HG03432 (cell line): ENCODE data around the gene NTM.
A peak's percentile ranks its signal among the peaks of the same experiment; 100 is the strongest.

ENCODE experiments used
- ATAC-seq: cut with Tn5 transposase; IDR thresholded peaks from one replicate; pipeline ENCODE4 v1.9.1; 2021; ENCODE audit warnings: mild to moderate bottlenecking, moderate library complexity; ENCODE audit not compliant: unreplicated experiment

NTM gene

GRCh38 chr11:131632971-131633370, 262.6 kb downstream of the NTM start:
- ATAC-seq = no peak

- no peak for ATAC-seq
These were observed 263.7 kb downstream of the NTM start for GRCh38 chr11:131633921-131634715.

DNA sequence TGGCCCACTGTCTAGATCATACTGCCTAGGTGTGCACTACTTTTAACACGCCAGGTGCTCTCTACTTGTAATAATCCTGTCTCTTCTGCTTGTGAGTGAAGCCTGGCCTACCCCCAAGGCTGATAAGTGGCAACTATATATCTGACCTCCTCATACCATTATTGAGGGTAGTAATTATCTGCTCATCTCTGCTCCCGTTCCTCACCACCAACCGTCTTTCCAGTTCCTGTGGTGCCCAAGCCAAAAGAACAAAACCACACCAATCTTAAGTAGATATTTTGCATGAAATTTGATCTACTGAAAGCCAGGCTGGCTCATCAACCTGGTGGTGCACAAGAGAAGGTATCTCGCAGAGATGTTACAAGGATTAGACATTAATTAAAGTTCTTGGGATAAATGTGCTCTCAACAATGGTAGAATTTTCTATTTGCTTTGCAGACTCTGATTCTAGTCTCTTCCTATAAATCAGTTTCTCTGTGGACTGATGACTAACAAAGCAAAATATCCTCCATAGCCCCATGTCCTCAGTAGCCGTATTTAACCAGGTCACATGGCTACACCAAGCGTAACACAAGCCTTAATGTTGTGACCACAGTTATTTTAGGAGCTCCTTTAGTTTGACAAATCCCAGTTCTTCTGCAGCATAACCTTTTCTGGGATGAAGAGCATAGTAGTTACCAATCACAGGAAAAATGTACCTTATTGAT, 267.2 kb downstream of the NTM start:
- no peak for ATAC-seq

GRCh38 chr11:131638889-131639288, 268.5 kb downstream of the NTM start:
- no peak for ATAC-seq

DNA sequence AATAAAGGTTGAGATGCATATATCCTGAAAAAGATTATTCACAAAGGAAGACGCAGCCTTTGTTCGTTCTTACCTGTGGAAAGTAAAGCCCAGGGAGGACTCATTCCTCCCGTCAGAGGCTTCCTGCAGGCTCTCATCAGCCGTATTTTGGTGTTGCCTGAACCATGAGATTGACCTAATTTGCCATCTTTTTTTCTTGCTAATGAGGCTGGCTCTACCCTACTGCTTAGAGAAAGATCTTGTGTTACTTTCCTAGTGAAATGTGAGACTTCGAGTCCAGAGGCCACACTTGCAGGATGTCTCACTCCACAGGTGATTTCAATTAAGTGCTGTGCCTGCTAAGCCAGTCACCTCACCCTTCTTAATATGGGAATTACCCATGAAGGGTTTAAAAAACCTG, 269.9 kb downstream of the NTM start:
- no peak for ATAC-seq

GRCh38 chr11:131642756-131643531, 272.5 kb downstream of the NTM start:
- ATAC-seq = no peak

DNA sequence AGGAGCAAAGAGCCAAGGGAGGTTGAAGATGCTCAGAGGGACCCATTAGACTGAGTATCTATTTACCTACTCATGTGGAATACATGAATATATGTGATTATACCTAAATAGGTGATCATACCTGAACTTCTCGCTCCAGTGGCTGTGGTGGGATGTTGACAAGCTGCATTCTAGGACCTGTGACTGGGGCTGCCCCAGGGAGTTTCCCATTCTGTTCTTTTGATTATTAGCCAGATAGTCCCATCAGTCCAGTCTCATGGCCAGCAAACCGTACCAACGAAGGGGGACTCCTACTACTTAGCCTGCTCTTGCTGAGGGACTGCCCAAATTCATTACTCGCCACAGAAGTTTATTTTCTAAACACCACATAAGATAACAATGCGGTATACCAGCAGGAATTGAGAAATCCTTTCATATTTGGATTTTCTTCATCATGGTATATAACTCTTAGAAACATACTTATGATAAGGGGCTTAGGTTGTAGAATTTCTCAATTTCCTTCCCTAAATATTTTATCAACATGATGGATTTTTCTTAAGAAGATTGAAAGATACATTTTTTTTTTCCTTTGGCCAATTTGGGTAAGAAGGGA, 273.9 kb downstream of the NTM start:
- ATAC-seq = peak; percentile 72

DNA sequence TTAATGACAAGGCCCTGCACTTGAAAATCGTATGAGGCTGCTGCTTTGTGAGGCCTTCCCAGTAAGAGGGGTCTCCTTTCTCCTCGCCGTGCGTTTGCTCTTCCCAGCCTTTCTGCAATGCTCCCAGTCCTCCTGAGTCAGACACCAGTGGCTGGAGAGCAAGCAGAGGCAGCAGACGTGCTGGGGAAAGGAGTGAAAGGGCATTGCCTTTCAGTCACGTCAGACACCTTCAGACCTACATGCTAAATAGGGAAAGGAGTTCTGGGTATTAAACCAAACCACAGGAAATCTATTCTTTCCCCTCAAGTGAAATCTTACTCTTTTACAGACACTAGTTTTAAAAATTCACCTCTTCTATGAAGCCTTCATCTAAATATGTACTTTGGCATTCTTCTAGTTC, 274.8 kb downstream of the NTM start:
- ATAC-seq = no peak

GRCh38 chr11:131649856-131650255, 279.4 kb downstream of the NTM start:
- no peak for ATAC-seq

DNA sequence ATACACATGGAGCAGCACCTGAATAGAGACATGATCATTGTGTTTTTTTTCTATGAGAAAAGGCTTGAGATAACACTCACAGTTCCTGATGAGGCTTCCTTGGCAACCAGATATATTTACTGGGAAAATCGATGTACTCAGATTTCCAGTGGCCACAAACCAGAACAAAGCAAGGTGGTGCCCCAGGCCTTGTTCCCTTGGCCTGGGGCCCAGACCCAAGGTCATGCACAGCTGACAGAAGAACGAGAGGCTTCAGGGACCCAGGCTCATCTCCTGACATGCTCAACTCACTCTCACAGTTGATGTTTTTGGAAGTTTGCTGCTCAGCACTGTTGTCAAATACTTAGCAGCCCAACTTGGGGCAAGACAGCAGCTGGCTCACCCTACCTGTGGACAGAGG, 281.8 kb downstream of the NTM start:
- ATAC-seq = no peak

DNA sequence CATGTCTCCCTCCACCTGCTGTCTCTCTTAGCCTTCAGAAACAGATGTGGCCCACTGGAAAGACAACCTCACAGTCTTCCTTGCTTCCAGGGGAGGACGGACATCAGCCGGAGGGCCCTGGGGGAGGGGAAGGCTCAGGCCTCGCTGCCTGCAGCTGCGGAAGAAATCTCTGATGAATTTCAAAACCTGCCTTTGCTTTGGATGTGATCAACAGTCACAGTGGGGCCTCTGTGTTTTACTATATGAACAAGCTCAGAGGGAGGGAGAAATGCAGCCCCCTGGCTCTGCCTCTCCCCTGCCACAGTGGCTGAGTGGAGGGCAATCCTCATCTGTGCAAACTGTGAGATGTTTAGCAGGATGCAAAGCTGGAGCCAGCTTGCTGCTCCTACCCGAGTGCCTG, 282.8 kb downstream of the NTM start:
- ATAC-seq = no peak

DNA sequence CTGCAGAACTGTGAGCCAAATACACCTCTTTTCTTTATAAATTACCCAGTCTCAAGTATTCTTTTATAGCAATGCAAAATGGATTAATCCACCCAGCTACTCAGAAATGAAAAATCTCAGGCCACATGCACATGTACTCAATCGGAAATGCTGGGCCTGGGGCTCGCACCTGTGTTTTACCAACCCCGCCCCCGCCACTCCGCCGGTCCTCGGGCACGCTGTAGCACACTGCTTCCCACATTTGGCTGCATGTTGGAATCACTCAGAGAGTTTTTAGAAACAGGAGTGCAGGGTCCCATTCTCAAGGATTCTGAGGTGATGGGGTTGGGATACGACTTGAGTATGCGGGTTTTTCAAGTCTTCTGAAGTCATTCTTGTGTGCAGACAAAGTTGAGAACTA, 284.4 kb downstream of the NTM start:
- ATAC-seq = no peak

DNA sequence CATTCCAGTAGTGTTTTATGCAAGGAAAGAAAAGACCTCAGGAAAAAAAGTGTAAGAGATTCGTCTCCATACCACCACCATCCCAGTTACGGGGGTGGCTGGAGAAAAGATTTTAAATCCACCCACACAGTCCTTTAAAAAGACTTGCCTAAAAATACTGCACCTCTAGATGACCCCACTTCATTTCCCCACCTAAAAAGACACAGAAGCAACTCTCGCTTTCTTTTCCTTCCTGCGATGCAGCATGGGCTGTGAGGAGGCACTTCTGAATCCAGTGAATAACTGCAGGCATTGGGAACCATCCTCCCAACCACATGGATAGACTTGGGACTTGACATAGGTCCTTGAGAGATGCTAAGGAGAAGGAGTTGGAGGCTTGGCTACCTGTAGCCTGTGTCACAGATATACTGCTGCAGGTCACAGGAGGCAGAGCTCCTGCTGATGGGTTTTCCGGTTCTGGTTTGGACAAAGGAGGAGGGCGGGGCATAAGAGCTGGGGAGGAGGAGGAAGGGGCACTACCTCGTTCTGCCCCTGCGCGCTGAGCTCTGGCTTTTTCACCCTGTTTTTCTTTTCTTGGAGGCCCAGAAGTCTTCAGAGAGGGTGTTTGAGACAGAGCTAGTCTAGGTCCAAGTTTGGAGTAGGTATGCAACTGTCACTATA, 285.9 kb downstream of the NTM start:
- no peak for ATAC-seq

DNA sequence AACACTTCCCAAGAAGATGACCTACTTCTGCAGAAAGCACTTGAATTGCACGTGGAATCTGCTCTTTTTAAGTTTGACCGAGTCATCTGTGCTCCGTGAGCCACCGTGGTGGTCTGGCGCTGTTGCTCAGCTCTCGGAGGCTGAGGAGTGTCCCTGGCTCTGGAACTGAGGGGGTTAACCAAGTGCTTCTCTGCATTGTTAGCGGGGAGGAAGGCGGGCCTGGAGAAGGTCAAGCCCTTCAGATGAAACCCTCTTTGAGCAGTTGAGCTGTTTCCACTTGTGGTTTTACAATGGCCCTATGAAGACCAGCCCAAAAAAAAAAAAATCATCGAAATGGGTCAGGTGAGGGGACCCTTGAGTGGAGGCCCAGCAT, 286.4 kb downstream of the NTM start:
- no peak for ATAC-seq

DNA sequence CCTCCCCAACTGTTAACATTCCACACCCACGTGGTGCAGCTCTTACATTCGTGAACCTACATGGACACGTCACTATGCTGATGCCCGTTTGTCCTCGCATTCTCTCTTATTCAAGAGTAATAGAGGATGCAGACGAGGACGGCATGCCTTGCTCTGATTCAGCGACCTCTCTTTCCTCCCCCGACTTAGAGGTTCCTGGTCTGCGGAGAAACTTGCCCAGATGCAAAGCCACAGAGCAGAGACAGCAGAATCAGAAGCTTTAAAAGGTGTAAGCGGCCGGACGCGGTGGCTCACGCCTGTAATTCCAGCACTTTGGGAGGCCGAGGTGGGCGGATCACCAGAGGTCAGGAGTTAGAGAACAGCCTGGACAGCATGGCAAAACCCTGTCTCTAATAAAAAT, 288.0 kb downstream of the NTM start:
- ATAC-seq = no peak

- peak; percentile 75 for ATAC-seq
These were observed 288.5 kb downstream of the NTM start for GRCh38 chr11:131658952-131659351.

GRCh38 chr11:131659931-131660330, 289.5 kb downstream of the NTM start:
- no peak for ATAC-seq

DNA sequence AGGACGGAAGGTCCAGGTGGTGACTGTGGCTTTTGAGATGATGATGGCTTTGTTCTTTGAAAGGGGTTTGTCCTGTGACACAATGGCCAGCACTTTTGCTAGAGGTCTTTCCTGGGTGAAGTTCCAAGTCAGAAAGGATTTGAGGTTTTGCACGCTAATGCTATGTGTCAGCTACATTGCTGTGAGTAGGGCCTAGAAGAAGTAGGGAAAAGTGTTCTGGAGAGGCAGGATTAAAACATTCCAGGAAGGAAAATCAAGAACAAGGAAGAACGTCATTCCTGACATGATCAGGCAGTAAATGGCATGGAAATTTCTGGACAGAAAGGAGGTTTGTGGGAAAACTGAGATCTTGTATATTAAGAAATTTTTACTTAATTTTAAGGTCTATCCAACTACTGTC, 290.7 kb downstream of the NTM start:
- no peak for ATAC-seq

DNA sequence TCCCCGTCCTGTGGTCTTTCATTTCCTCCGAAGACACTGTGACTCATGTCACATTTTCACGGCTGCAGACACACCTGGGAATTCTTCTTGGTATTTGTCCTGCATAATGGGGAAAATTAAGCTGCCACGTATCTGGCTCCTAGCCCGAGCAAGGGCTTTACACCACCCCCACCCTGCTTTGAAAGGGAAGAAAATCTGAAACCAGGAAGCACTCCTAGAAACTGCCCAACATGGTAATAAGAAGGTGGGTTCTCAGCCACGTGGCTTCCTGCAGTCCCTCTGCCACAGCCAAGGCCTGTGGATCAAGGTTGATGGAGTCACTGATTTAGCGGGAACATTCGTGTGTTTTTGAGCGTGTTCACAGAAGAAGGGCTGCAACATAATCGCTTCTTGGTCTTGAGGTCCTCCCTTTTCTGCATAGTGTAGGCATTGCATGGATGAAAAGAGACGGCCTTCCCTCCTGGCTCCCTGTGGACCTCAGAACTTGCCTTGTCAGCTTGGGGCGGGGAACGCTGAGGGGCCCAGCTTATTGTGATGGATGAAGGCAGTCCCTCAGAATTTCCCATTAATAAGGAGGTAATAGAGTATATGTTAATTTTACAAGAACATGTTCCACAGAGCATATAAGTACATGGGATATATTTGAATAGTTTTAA, 292.0 kb downstream of the NTM start:
- ATAC-seq = no peak

GRCh38 chr11:131662993-131663392, 292.6 kb downstream of the NTM start:
- ATAC-seq = no peak
